CD4-positive, alpha-beta T cell (primary cell): ENCODE measurements around the gene CYP4A22. TPM values are rescaled to one million over a fixed set of nuclear protein-coding genes. Genes with fewer than 3 reads are reported as not detected.
"Not testable (repeated sequence)": the region's sequence is repeated elsewhere in the genome, so short reads cannot be mapped to it uniquely, and the experiment has no call there.

Source experiments
- ATAC-seq: fragments of 200-7000 bp; cut with Tn5 transposase; one replicate; pipeline ENCODE4 v1.10.0; 2022; ENCODE audit warnings: mild to moderate bottlenecking; ENCODE audit not compliant: poor library complexity
- CTCF ChIA-PET: fragments of 350-600 bp; sonication (Branson Sonifier 250); formaldehyde crosslinking; loops from one replicate; lab custom pipeline; 2021; ENCODE audit warnings: antibody characterized with exemption, inconsistent platforms; lab: Charles Lee
- POLR2A ChIA-PET: fragments of 350-600 bp; sonication (Branson Sonifier 250); formaldehyde crosslinking; loops from one replicate; lab custom pipeline; 2021; ENCODE audit warnings: antibody characterized with exemption, inconsistent platforms; lab: Charles Lee
- DNase-seq, 14 experiments: peaks; one replicate each; pipeline ENCODE4 v3.0.0-alpha.2; 2013 to 2020; ENCODE audit warnings: mixed read lengths in 2 of 14
- H3K27ac ChIP-seq, 2 donors: one replicate each; pipeline versions ENCODE4 v1.5.1 to v1.7.0; 2013; ENCODE audit warnings: low read length in 2 of 2, low read depth in 1 of 2, mild to moderate bottlenecking in 1 of 2
- H3K27me3 ChIP-seq, 2 experiments: 1 replicate in 1 of 2; 2 replicates in 1 of 2; pipeline versions ENCODE4 v1.6.1 to v1.7.0; 2013; ENCODE audit warnings: low read length in 2 of 2, control low read depth in 1 of 2, mild to moderate bottlenecking in 1 of 2, moderate library complexity in 1 of 2; ENCODE audit not compliant: insufficient read depth in 2 of 2, control insufficient read depth in 1 of 2
- H3K36me3 ChIP-seq: one replicate; pipeline ENCODE4 v1.6.1; 2013; ENCODE audit warnings: low read length, control low read depth; ENCODE audit not compliant: insufficient read depth
- H3K4me1 ChIP-seq: one replicate; pipeline ENCODE4 v1.6.1; 2013; ENCODE audit warnings: low read length, control low read depth; ENCODE audit not compliant: insufficient read depth
- H3K4me3 ChIP-seq: one replicate; pipeline ENCODE4 v1.5.1; 2013; ENCODE audit warnings: mild to moderate bottlenecking, low read length, moderate library complexity
- H3K9me3 ChIP-seq, 2 experiments: 1 replicate in 1 of 2; 2 replicates in 1 of 2; pipeline versions ENCODE4 v1.6.1 to v1.7.0; 2013; ENCODE audit warnings: low read length in 2 of 2, mild to moderate bottlenecking in 2 of 2, control low read depth in 1 of 2, moderate library complexity in 1 of 2; ENCODE audit not compliant: control insufficient read depth in 1 of 2, insufficient read depth in 1 of 2
- H3K27ac Mint-ChIP-seq: one replicate; pipeline ENCODE4 v1.8.0; 2020; ENCODE audit warnings: mixed read lengths
- H3K27me3 Mint-ChIP-seq: one replicate; pipeline ENCODE4 v1.8.0; 2021; ENCODE audit warnings: mixed read lengths
- H3K36me3 Mint-ChIP-seq: one replicate; pipeline ENCODE4 v1.8.0; 2021; ENCODE audit warnings: low read depth, mixed read lengths
- H3K4me1 Mint-ChIP-seq: one replicate; pipeline ENCODE4 v1.8.0; 2021; ENCODE audit warnings: low read depth, mixed read lengths
- H3K4me3 Mint-ChIP-seq: one replicate; pipeline ENCODE4 v1.8.0; 2020; ENCODE audit warnings: mild to moderate bottlenecking, mixed read lengths
- H3K9me3 Mint-ChIP-seq: one replicate; pipeline ENCODE4 v1.8.0; 2020; ENCODE audit warnings: mixed read lengths
- intact Hi-C, 2 experiments: fragments of 100-400 bp; cut with DNase I in 1 of 2; cut with micrococcal nuclease in 1 of 2; formaldehyde crosslinking; loops; one replicate each; pipeline versions ENCODE4 v1.15.1 to v1.9.0; 2023 to 2025; cut with DNase I, micrococcal nuclease
- total RNA-seq, 174 experiments: library from RNA in 2 of 174; stranded (reverse) in 2 of 174; gene quantifications; one replicate each; pipeline ENCODE4 v1.2.3 and lab custom pipeline; 2021 to 2026
- TF ChIP-seq, protein P1 (sequence below): fragments of 200-600 bp; IDR thresholded peaks from one replicate; pipeline ENCODE4 v1.8.0; 2022; ENCODE audit warnings: antibody characterized with exemption, mild to moderate bottlenecking

CYP4A22 gene
- total RNA-seq, 2 experiments from 2014 or later: not detected

DNA sequence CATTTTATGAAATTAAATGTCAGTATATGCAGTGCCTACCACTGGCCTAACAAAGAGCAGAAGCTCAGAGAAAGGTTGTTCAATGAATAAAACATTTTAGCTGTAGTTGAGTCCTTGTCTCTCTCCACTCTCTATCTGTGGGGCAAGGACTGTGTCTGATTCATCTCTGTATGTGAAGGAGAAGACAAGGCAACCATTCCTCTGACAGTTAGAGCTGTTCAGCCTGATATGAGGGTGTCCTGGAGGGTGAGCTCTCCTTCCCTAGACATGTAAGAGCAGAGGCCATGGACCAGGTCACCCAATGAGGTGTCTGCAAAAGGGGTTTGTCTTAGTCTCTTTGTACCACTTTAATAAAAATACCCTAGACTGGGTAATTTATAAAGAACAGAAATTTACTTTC, 57.1 kb downstream of the CYP4A22 start:
- DNase-seq (no peak), ATAC-seq (no peak)
- H3K27ac Mint-ChIP-seq: no peak overlapping the region
- Histone ChIP-seq H3K4me3 (no peak overlapping the region), H3K27me3 (peaks cover 7 to 10% of the 10 kb centered on the region in 2 experiments), H3K4me1 (no peaks in the 10 kb centered on the region), H3K36me3 (no peaks in the 10 kb centered on the region), H3K27ac (no peak overlapping the region), H3K9me3 (no peaks in the 10 kb centered on the region)
- H3K36me3 Mint-ChIP-seq: no peaks in the 10 kb centered on the region
- no peak overlapping the region for H3K4me3 Mint-ChIP-seq
- TF ChIP-seq, protein P1, sequence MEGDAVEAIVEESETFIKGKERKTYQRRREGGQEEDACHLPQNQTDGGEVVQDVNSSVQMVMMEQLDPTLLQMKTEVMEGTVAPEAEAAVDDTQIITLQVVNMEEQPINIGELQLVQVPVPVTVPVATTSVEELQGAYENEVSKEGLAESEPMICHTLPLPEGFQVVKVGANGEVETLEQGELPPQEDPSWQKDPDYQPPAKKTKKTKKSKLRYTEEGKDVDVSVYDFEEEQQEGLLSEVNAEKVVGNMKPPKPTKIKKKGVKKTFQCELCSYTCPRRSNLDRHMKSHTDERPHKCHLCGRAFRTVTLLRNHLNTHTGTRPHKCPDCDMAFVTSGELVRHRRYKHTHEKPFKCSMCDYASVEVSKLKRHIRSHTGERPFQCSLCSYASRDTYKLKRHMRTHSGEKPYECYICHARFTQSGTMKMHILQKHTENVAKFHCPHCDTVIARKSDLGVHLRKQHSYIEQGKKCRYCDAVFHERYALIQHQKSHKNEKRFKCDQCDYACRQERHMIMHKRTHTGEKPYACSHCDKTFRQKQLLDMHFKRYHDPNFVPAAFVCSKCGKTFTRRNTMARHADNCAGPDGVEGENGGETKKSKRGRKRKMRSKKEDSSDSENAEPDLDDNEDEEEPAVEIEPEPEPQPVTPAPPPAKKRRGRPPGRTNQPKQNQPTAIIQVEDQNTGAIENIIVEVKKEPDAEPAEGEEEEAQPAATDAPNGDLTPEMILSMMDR: no peak
- H3K9me3 Mint-ChIP-seq: no peaks in the 10 kb centered on the region
- H3K4me1 Mint-ChIP-seq: no peaks in the 10 kb centered on the region
- ChIA-PET POLR2A (no interaction called here), CTCF (interaction anchor here (3.4 kb wide), 1 partner anchor 16 kb away, joined by 17 read pairs; no protein-coding TSS in a partner anchor)
- intact Hi-C loops: loop anchor here (5.0 kb wide), 2 partner anchors 68 to 533 kb away; no protein-coding TSS in a partner anchor
- H3K27me3 Mint-ChIP-seq: peaks cover 34% of the 10 kb centered on the region

DNA sequence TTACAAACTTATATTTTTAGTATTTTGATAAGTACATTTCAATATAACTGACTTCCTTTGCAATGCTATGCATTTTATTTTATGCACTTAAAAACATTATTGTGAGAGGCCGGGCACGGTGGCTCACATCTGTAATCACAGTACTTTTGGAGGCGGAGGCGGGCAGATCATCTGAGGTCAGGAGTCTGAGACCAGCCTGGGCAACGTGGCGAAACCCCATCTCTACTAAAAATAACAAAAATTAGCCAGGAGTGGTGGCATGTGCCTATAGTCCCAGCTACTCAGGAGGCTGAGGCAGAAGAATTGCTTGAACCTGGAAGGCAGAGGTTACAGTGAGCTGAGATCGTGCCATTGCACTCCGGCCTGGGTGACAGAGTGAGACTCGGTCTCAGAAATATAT, 58.7 kb downstream of the CYP4A22 start:
- H3K4me1 Mint-ChIP-seq, CTCF ChIA-PET, POLR2A ChIA-PET, H3K9me3 Mint-ChIP-seq, H3K9me3 ChIP-seq, H3K27ac ChIP-seq, intact Hi-C loops, H3K4me1 ChIP-seq, H3K4me3 ChIP-seq, H3K27ac Mint-ChIP-seq, H3K36me3 ChIP-seq, H3K36me3 Mint-ChIP-seq, H3K4me3 Mint-ChIP-seq, ATAC-seq, DNase-seq: not testable (repeated sequence)
- peaks cover 10 to 12% of the 10 kb centered on the region in 2 experiments for H3K27me3 ChIP-seq
- H3K27me3 Mint-ChIP-seq: peaks cover 42% of the 10 kb centered on the region

DNA sequence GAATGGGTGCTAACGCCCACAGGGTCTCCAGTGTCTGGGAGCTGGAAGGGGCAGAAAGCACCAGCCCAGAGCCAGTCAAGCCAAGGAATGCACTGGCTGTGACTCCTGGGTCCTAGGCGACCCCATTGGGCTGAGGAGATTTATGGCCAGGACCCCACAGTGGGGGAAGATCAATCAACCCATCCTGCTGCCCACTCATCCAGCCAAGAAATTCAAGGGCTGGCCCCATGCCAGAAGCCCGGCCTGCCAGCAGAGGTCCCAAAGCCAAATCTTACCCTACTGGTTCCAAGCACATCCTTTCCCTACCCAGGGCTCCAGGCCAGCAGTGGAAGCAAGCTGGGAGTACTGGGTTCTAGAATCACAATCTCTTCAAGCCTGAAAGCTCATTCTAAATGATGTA, 59.4 kb downstream of the CYP4A22 start:
- peaks cover 12 to 15% of the 10 kb centered on the region in 2 experiments for H3K27me3 ChIP-seq
- no peak for ATAC-seq
- H3K36me3 Mint-ChIP-seq: no peaks in the 10 kb centered on the region

More for the DNA sequence above, 59.4 kb downstream of the CYP4A22 start:
- H3K4me1 Mint-ChIP-seq: no peaks in the 10 kb centered on the region
- Histone ChIP-seq H3K4me1 (no peaks in the 10 kb centered on the region), H3K9me3 (no peaks in the 10 kb centered on the region), H3K27ac (no peak overlapping the region), H3K4me3 (no peak overlapping the region), H3K36me3 (no peaks in the 10 kb centered on the region)
- H3K27me3 Mint-ChIP-seq: peaks cover 42% of the 10 kb centered on the region
- CTCF ChIA-PET: no interaction called here
- H3K27ac Mint-ChIP-seq: no peak overlapping the region
- H3K4me3 Mint-ChIP-seq: no peak overlapping the region
- no peaks in the 10 kb centered on the region for H3K9me3 Mint-ChIP-seq
- DNase-seq: no peak
- TF ChIP-seq, protein P1: no peak
- POLR2A ChIA-PET: no interaction called here
- intact Hi-C loops: no loop called here
